Measurements from ENCODE around the gene FOLR2.

- TF ChIP-seq POLR2A (IDR thresholded peaks at IDR 0.05), result no peak
- no peak for TF ChIP-seq POLR2AphosphoS5 (IDR thresholded peaks at IDR 0.05)
- TF ChIP-seq CTCF (IDR thresholded peaks at IDR 0.05), result no peak
These were observed 33.4 kb downstream of the FOLR2 start for GRCh38 chr11:72249961-72250360.
